SK-N-SH (cell line): Measurements from ENCODE around the gene SLC34A2. TPM values are rescaled to one million over a fixed set of nuclear protein-coding genes. Genes with fewer than 3 reads are reported as not detected.

ENCODE experiments used
- CTCF ChIA-PET: fragments of 300-600, 350-600 bp; formaldehyde crosslinking; extraction: SDS; loops from one replicate; lab custom pipeline; 2021; lab: Yijun Ruan, JAX
- POLR2A ChIA-PET: fragments of 350-600 bp; sonication (Branson Sonifier 250); formaldehyde crosslinking; extraction: SDS; loops from one replicate; lab custom pipeline; 2020; ENCODE audit warnings: antibody characterized with exemption, inconsistent platforms; lab: Yijun Ruan, JAX
- DNase-seq: peaks from one replicate; pipeline ENCODE4 v3.0.0; 2012
- H2AFZ ChIP-seq: fragments of 200-600 bp; sonication (generic); 2 replicates; pipeline ENCODE4 v1.8.1; 2016; ENCODE audit warnings: antibody characterized with exemption, mild to moderate bottlenecking, low read depth
- H3F3A ChIP-seq: fragments of 200-600 bp; sonication (generic); replicated peaks from 2 replicates; pipeline ENCODE3; 2016; ENCODE audit warnings: antibody characterized with exemption, mild to moderate bottlenecking; ENCODE audit not compliant: insufficient read depth
- H3K27ac ChIP-seq, 2 experiments: fragments of 200-500 bp in 1 of 2; fragments of 200-600 bp in 1 of 2; sonication (Bioruptor generic) in 1 of 2; sonication (generic), shearing (Covaris generic) in 1 of 2; 2 replicates each; pipeline versions ENCODE4 v1.5.1 to v1.6.1; 2014 to 2016; ENCODE audit warnings: low read depth in 2 of 2, inconsistent platforms in 1 of 2, low read length in 1 of 2, mild to moderate bottlenecking in 1 of 2, mixed read lengths in 1 of 2
- H3K27me3 ChIP-seq: fragments of 200-600 bp; sonication (generic), shearing (Covaris generic); 2 replicates; pipeline ENCODE4 v1.6.1; 2016; ENCODE audit warnings: mixed run types; ENCODE audit not compliant: insufficient read depth
- H3K36me3 ChIP-seq, 2 experiments: fragments of 200-500 bp in 1 of 2; fragments of 200-600 bp in 1 of 2; sonication (Bioruptor generic) in 1 of 2; sonication (generic) in 1 of 2; replicated peaks in 1 of 2; 2 replicates each; pipeline versions ENCODE3 to v1.5.1; 2014 to 2016; ENCODE audit warnings: low read length in 1 of 2, mild to moderate bottlenecking in 1 of 2; ENCODE audit not compliant: insufficient read depth in 2 of 2, control insufficient read depth in 1 of 2
- H3K4me1 ChIP-seq, 2 experiments: fragments of 200-500 bp in 1 of 2; fragments of 200-600 bp in 1 of 2; sonication (Bioruptor generic) in 1 of 2; sonication (generic), shearing (Covaris generic) in 1 of 2; 2 replicates each; pipeline versions ENCODE4 v1.5.1 to v1.6.1; 2014 to 2016; ENCODE audit warnings: low read depth in 1 of 2, low read length in 1 of 2, mixed run types in 1 of 2; ENCODE audit not compliant: insufficient read depth in 2 of 2, control insufficient read depth in 1 of 2
- H3K4me2 ChIP-seq: fragments of 200-600 bp; sonication (generic), shearing (Covaris generic); 2 replicates; pipeline ENCODE4 v1.6.1; 2017; ENCODE audit warnings: mixed run types
- H3K4me3 ChIP-seq, 2 experiments: fragments of 200-500 bp in 1 of 2; fragments of 200-600 bp in 1 of 2; sonication (Bioruptor generic) in 1 of 2; sonication (generic), shearing (Covaris generic) in 1 of 2; 2 replicates each; pipeline versions ENCODE4 v1.5.1 to v1.8.1; 2014 to 2016; ENCODE audit warnings: low read depth in 2 of 2, inconsistent platforms in 1 of 2, low read length in 1 of 2, mild to moderate bottlenecking in 1 of 2, mixed read lengths in 1 of 2, moderate library complexity in 1 of 2
- H3K79me2 ChIP-seq: fragments of 200-600 bp; sonication (generic); 2 replicates; pipeline ENCODE4 v1.8.1; 2017; ENCODE audit warnings: mild to moderate bottlenecking; ENCODE audit not compliant: insufficient read depth
- H3K9ac ChIP-seq: fragments of 200-600 bp; sonication (generic); 2 replicates; pipeline ENCODE4 v1.6.1; 2017; ENCODE audit warnings: mixed run types
- H3K9me2 ChIP-seq: fragments of 200-600 bp; sonication (generic); 2 replicates; pipeline ENCODE4 v1.6.1; 2017; ENCODE audit warnings: mixed run types
- H3K9me3 ChIP-seq: fragments of 200-600 bp; sonication (generic); 2 replicates; pipeline ENCODE4 v1.6.1; 2017; ENCODE audit warnings: mixed run types, mild to moderate bottlenecking, moderate library complexity
- H4K20me1 ChIP-seq: fragments of 200-600 bp; sonication (generic); 2 replicates; pipeline ENCODE4 v1.6.1; 2017; ENCODE audit warnings: mild to moderate bottlenecking, mixed run types; ENCODE audit not compliant: insufficient read depth
- CHD2 ChIP-seq: fragments of 150-350 bp; IDR thresholded peaks from 2 replicates; pipeline ENCODE4 v1.6.1; 2018; ENCODE audit warnings: low read length; ENCODE audit not compliant: partially characterized antibody
- EP300 ChIP-seq, 2 experiments: IDR thresholded peaks; 2 replicates each; pipeline versions ENCODE4 v1.4.0 to v1.6.1; 2012; ENCODE audit warnings: borderline replicate concordance in 1 of 2, low read depth in 1 of 2, low read length in 1 of 2
- FOXJ3 ChIP-seq: sonication (generic); formaldehyde crosslinking; IDR thresholded peaks from 2 replicates; pipeline ENCODE4 v1.5.1; 2020; ENCODE audit warnings: mild to moderate bottlenecking, missing genetic modification reagents
- IRF3 ChIP-seq: fragments of 150-350 bp; IDR thresholded peaks from 2 replicates; pipeline ENCODE4 v1.6.1; 2016; ENCODE audit warnings: mild to moderate bottlenecking, low read depth, low read length
- MAX ChIP-seq: IDR thresholded peaks from 2 replicates; pipeline ENCODE4 v1.4.0; 2012; ENCODE audit warnings: low read depth
- NFIC ChIP-seq: IDR thresholded peaks from 2 replicates; pipeline ENCODE4 v1.4.0; 2012; ENCODE audit warnings: borderline replicate concordance
- NRF1 ChIP-seq: IDR thresholded peaks from 2 replicates; pipeline ENCODE4 v1.6.1; 2012; ENCODE audit warnings: low read depth, mild to moderate bottlenecking, low read length
- PBX3 ChIP-seq: IDR thresholded peaks from 2 replicates; pipeline ENCODE4; 2012
- RAD21 ChIP-seq: IDR thresholded peaks from 2 replicates; pipeline ENCODE4 v1.6.1; 2012; ENCODE audit warnings: mild to moderate bottlenecking, low read length
- REST ChIP-seq: IDR thresholded peaks from 2 replicates; pipeline ENCODE4 v1.6.1; 2012; ENCODE audit warnings: mild to moderate bottlenecking, low read depth, low read length, moderate library complexity
- RFX5 ChIP-seq: IDR thresholded peaks from 2 replicates; pipeline ENCODE4 v1.6.1; 2012; ENCODE audit warnings: mild to moderate bottlenecking, improper control_type of control experiment, low read length
- TEAD4 ChIP-seq: IDR thresholded peaks from 2 replicates; pipeline ENCODE4 v1.4.0; 2012; ENCODE audit warnings: mild to moderate bottlenecking, borderline replicate concordance; ENCODE audit not compliant: insufficient read depth
- YY1 ChIP-seq: IDR thresholded peaks from 2 replicates; pipeline ENCODE4 v1.4.0; 2012; ENCODE audit warnings: low read depth, mild to moderate bottlenecking
- WGBS: methylation state at CpG from one replicate; pipeline ENCODE4 v1.1.6; 2017; ENCODE audit warnings: low lambda C conversion rate; 5-methylcytosine and 5-hydroxymethylcytosine counted together
- polyA plus RNA-seq, 3 experiments: library from polyadenylated mRNA; depleted of rRNA; stranded (reverse); fragments of >200 nt; gene quantifications; 2 replicates each; pipeline ENCODE4 v1.2.3, GENCODE V29; 2012

SLC34A2 gene
- polyA plus RNA-seq, 1 of the 3 experiments (the other 2 are of a cell fraction): not detected

- no peaks in the 10 kb centered on the region for H3K36me3 ChIP-seq
- no peak overlapping the region for H3K9ac ChIP-seq
- POLR2A ChIA-PET: no interaction called here
- no peak for DNase-seq
- WGBS: 18% methylated on average over 6 of the region's 8 CpGs
- no peaks in the 10 kb centered on the region for H3K79me2 ChIP-seq
- no peak overlapping the region for H3K4me2 ChIP-seq
- no peak overlapping the region for H3K4me3 ChIP-seq
- no peaks in the 10 kb centered on the region for H4K20me1 ChIP-seq
- H3K27ac ChIP-seq: no peak overlapping the region
- no peaks in the 10 kb centered on the region for H3F3A ChIP-seq
- TF ChIP-seq REST (no peak), RAD21 (no peak), PBX3 (no peak), IRF3 (no peak), FOXJ3 (CRISPR knock-in tag) (no peak), MAX (no peak), TEAD4 (no peak), YY1 (no peak), NFIC (no peak), NRF1 (no peak), CHD2 (no peak), RFX5 (no peak), EP300 (IDR thresholded peaks at IDR 0.05; ENCODE audit: borderline replicate concordance in 1 of 2, low read depth in 1 of 2, low read length in 1 of 2) (no peak)
- H3K9me3 ChIP-seq: no peaks in the 10 kb centered on the region
- CTCF ChIA-PET: no interaction called here
- H3K9me2 ChIP-seq: no peaks in the 10 kb centered on the region
- no peaks in the 10 kb centered on the region; the same call in 1 of the 2 replicates for H3K27me3 ChIP-seq
- H2AFZ ChIP-seq: no peak overlapping the region
- no peaks in the 10 kb centered on the region for H3K4me1 ChIP-seq
These were observed 8.1 kb downstream of the SLC34A2 start for GRCh38 chr4:25663781-25664180.
